HepG2 (cell line): Measurements from ENCODE around the gene KLF16. TPM values are rescaled to one million over a fixed set of nuclear protein-coding genes. Genes with fewer than 3 reads are reported as not detected.

Experiments
- CBX5 ChIP-seq: sonication (generic); formaldehyde crosslinking; IDR thresholded peaks from 2 replicates; pipeline ENCODE4 v1.4.0; 2020; ENCODE audit warnings: missing genetic modification reagents, borderline replicate concordance
- GTF3A ChIP-seq: sonication (generic); formaldehyde crosslinking; conservative IDR thresholded peaks from 2 replicates; pipeline ENCODE4 v1.4.0; 2020; ENCODE audit warnings: mild to moderate bottlenecking, missing genetic modification reagents
- HMG20B ChIP-seq: conservative IDR thresholded peaks from 2 replicates; pipeline ENCODE4 v1.6.1; 2016; ENCODE audit warnings: missing genetic modification reagents, missing compliant biosample characterization
- HMGXB3 ChIP-seq: sonication (generic); formaldehyde crosslinking; IDR thresholded peaks from 2 replicates; pipeline ENCODE4 v1.4.0; 2020; ENCODE audit warnings: missing genetic modification reagents, borderline replicate concordance
- IKZF1 ChIP-seq: fragments of 450-650 bp; IDR thresholded peaks from 2 replicates; pipeline ENCODE4 v1.7.1; 2016
- KDM5A ChIP-seq: fragments of 200-600 bp; sonication (generic); IDR thresholded peaks from 2 replicates; pipeline ENCODE4 v1.7.0; 2018; ENCODE audit warnings: antibody characterized with exemption, mild to moderate bottlenecking, low read length, borderline replicate concordance
- KLF6 ChIP-seq: IDR thresholded peaks from 2 replicates; pipeline ENCODE4 v1.8.0; 2016; ENCODE audit warnings: missing biosample characterization, missing genetic modification reagents
- MEF2D ChIP-seq: sonication (generic); formaldehyde crosslinking; IDR thresholded peaks from 2 replicates; pipeline ENCODE4 v1.5.1; 2020; ENCODE audit warnings: mild to moderate bottlenecking, missing genetic modification reagents
- MTERF4 ChIP-seq: sonication (generic); formaldehyde crosslinking; IDR thresholded peaks from 2 replicates; pipeline ENCODE4 v1.8.0; 2023; ENCODE audit warnings: mild to moderate bottlenecking, missing genetic modification reagents
- MYNN ChIP-seq: sonication (generic); formaldehyde crosslinking; IDR thresholded peaks from 2 replicates; pipeline ENCODE4 v1.4.0; 2020; ENCODE audit warnings: mild to moderate bottlenecking, low read depth, missing genetic modification reagents
- NAIF1 ChIP-seq: sonication (generic); formaldehyde crosslinking; IDR thresholded peaks from 2 replicates; pipeline ENCODE4 v1.5.0; 2020; ENCODE audit warnings: mild to moderate bottlenecking, missing genetic modification reagents, borderline replicate concordance
- NBN ChIP-seq: fragments of 450-650 bp; conservative IDR thresholded peaks from 2 replicates; pipeline ENCODE4 v1.6.1; 2017
- NCOA5 ChIP-seq: sonication (generic); formaldehyde crosslinking; IDR thresholded peaks from 2 replicates; pipeline ENCODE4 v1.4.0; 2020; ENCODE audit warnings: missing genetic modification reagents
- NR3C1 ChIP-seq: sonication (generic); formaldehyde crosslinking; IDR thresholded peaks from 2 replicates; pipeline ENCODE4 v1.4.0; 2020; ENCODE audit warnings: missing genetic modification reagents
- PAF1 ChIP-seq: IDR thresholded peaks from 2 replicates; pipeline ENCODE4 v1.6.1; 2016; ENCODE audit warnings: missing genetic modification reagents, missing compliant biosample characterization
- POLR2G ChIP-seq: fragments of 200-400 bp; formaldehyde crosslinking; IDR thresholded peaks from 2 replicates; pipeline ENCODE4 v1.6.1; 2018; ENCODE audit warnings: mild to moderate bottlenecking, low read depth, low read length, moderate library complexity
- PTBP1 ChIP-seq: fragments of 200-400 bp; formaldehyde crosslinking; IDR thresholded peaks from 2 replicates; pipeline ENCODE4 v1.6.1; 2018; ENCODE audit warnings: low read length, low read depth; ENCODE audit not compliant: poor library complexity, severe bottlenecking
- RCOR2 ChIP-seq: IDR thresholded peaks from 2 replicates; pipeline ENCODE4 v1.6.1; 2016; ENCODE audit warnings: missing biosample characterization, missing genetic modification reagents
- SMARCC2 ChIP-seq: fragments of 450-650 bp; IDR thresholded peaks from 2 replicates; pipeline ENCODE4 v1.6.1; 2017; ENCODE audit warnings: antibody characterized with exemption, mild to moderate bottlenecking
- THAP11 ChIP-seq: IDR thresholded peaks from 2 replicates; pipeline ENCODE4 v1.6.1; 2016; ENCODE audit warnings: missing biosample characterization, missing genetic modification reagents
- ZBTB8A ChIP-seq: sonication (generic); formaldehyde crosslinking; IDR thresholded peaks from 2 replicates; pipeline ENCODE4 v1.4.0; 2020; ENCODE audit warnings: mild to moderate bottlenecking, low read depth, missing genetic modification reagents, borderline replicate concordance
- ZNF33A ChIP-seq: sonication (generic); formaldehyde crosslinking; IDR thresholded peaks from 2 replicates; pipeline ENCODE4 v1.5.1; 2020; ENCODE audit warnings: missing genetic modification reagents, mild to moderate bottlenecking, moderate library complexity, borderline replicate concordance
- ZNF557 ChIP-seq: sonication (generic); formaldehyde crosslinking; IDR thresholded peaks from 2 replicates; pipeline ENCODE4 v1.4.0; 2020; ENCODE audit warnings: missing genetic modification reagents
- ZNF644 ChIP-seq: IDR thresholded peaks from 2 replicates; pipeline ENCODE4 v1.6.1; 2016; ENCODE audit warnings: low read depth
- ZNF672 ChIP-seq: sonication (generic); formaldehyde crosslinking; IDR thresholded peaks from 2 replicates; pipeline ENCODE4 v1.8.1; 2022; ENCODE audit warnings: missing genetic modification reagents
- ZNF713 ChIP-seq: sonication (generic); formaldehyde crosslinking; IDR thresholded peaks from 2 replicates; pipeline ENCODE4 v1.4.0; 2020; ENCODE audit warnings: mild to moderate bottlenecking, missing genetic modification reagents
- ZNF782 ChIP-seq: sonication (generic); formaldehyde crosslinking; IDR thresholded peaks from 2 replicates; pipeline ENCODE4 v1.4.0; 2020; ENCODE audit warnings: missing genetic modification reagents, mild to moderate bottlenecking, borderline replicate concordance
- polyA plus RNA-seq, 8 experiments: library from polyadenylated mRNA; depleted of rRNA in 3 of 8; stranded (reverse) in 7 of 8; unstranded in 1 of 8; fragments of >200 nt; fragmentation: Illumina TruSeq in 4 of 8; extraction: Trizol in 4 of 8; gene quantifications; 2 replicates each; pipeline versions ENCODE4 v1.2.1 to v1.2.3, GENCODE V29; 2011 to 2016; ENCODE audit warnings: low read depth in 4 of 8, missing spikeins in 1 of 8, mixed read lengths in 1 of 8; ENCODE audit not compliant: insufficient read depth in 1 of 8
- total RNA-seq, 5 experiments: library from RNA; depleted of rRNA; stranded (reverse); fragments of >200 nt; fragmentation: Illumina TruSeq; extraction: Trizol; gene quantifications; 2 replicates each; pipeline ENCODE4 v1.2.3, GENCODE V29; 2016; ENCODE audit warnings: low read depth in 1 of 5

KLF16 gene
- total and polyA plus RNA-seq, 2 of the 13 experiments (the other 11 are each of a cell fraction or from before 2014, with no cell fraction given): 3.5 to 6.7 TPM

- no peak for TF ChIP-seq NBN
- peak; percentile 83; the same call in 1 of the 2 replicates for TF ChIP-seq HMGXB3 (CRISPR knock-in tag)
- no peak; the same call in 1 of the 2 replicates for TF ChIP-seq ZNF672 (CRISPR knock-in tag)
- TF ChIP-seq KDM5A: peak; percentile 46; the same call in 1 of the 2 replicates
- peak; percentile 92 for TF ChIP-seq THAP11
- no peak for TF ChIP-seq PTBP1
- TF ChIP-seq ZNF644 (CRISPR knock-in tag): no peak
- TF ChIP-seq ZNF33A (CRISPR knock-in tag): no peak
- TF ChIP-seq MTERF4 (CRISPR knock-in tag): no peak
- TF ChIP-seq CBX5: no peak; the same call in none of the 2 replicates
- TF ChIP-seq PAF1: no peak
- no peak for TF ChIP-seq SMARCC2
- peak; percentile 55; the same call in 1 of the 2 replicates for TF ChIP-seq ZNF557
- no peak for TF ChIP-seq IKZF1
- no peak for TF ChIP-seq RCOR2
- no peak for TF ChIP-seq ZNF713
- no peak for TF ChIP-seq NAIF1 (CRISPR knock-in tag)
- TF ChIP-seq NR3C1 (CRISPR knock-in tag): no peak
- TF ChIP-seq KLF6: no peak
- TF ChIP-seq MYNN (CRISPR knock-in tag): no peak
- TF ChIP-seq ZNF782 (CRISPR knock-in tag): peak; percentile 66; the same call in 1 of the 2 replicates
- TF ChIP-seq ZBTB8A: no peak
- TF ChIP-seq POLR2G: peak; percentile 94
- no peak for TF ChIP-seq HMG20B (CRISPR knock-in tag)
- TF ChIP-seq GTF3A (CRISPR knock-in tag): no peak
- TF ChIP-seq NCOA5 (CRISPR knock-in tag): no peak
- 0 out of 2 replicates have a peak, but pooled peaks have one; percentile 76 for TF ChIP-seq MEF2D (CRISPR knock-in tag)
Measured at GRCh38 chr19:1875646-1876495, 12.5 kb upstream of the KLF16 start (continued).
